Activated CD8-positive, alpha-beta memory T cell treated with anti-CD3 and anti-CD28 coated beads, Interleukin-2, amount 50 U/mL, for 4 hours (primary cell): ENCODE measurements around the gene COL6A1.

ENCODE experiments used
- DNase-seq: peaks from one replicate; pipeline ENCODE4 v3.0.0-alpha.2; 2020

Gene COL6A1

DNA sequence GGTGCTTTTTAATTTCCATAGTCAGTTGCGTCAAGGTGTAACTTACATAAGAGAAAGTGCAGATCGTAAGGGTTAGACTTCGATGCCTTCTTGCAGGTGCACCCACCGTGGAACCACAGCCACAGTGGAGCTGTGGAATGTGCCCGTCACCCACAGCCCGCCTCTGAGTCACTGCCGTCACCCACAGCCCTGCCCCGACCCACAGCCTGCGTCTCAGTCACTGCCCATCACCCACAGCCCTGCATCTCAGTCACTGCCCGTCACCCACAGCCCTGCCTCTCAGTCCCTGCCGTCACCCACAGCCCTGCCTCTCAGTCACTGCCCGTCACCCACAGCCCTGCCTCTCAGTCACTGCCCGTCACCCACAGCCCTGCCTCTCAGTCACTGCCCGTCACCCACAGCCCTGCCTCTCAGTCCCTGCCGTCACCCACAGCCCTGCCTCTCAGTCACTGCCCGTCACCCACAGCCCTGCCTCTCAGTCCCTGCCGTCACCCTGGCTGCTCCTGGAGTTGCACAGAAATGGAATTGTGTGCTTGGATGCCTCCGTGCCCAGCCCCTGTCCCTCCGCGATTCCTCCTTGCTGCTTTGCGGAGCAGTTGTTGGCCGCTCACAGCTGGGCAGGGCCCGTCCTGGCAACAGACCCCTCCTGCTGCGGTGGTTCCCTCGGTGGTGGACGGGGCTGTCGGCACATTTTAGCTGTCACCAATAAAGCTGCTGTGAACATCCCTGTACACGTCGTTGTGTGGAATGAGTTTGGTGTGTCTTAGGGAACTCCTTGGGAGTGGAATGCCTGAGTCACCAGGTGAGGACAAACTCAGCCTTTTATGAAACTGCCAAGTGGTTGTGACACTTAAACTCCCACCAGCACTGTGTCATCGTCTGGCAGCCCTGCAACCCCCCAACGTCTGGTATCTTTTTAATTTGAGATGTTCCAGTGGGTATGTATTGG is 71.4 kb downstream of the COL6A1 start:
- peak; percentile 56 for DNase-seq

DNA sequence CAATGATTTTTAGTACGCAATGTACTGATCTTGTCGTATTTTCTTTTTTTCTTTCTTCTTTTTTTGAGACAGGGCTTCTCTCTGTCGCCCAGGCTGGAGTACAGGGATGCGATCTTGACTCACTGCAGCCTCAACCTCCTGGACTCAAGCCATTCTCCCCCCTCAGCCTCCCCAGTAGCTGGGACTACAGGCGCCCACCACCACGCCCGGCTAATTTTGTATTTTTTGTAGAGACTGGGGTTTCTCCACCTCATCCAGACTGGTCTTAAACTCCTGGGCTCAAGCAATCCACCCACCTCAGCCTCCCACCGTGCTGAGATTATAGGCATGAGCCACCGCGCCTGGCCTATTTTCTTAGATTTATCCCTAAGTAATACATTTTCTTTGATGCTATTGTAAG is 72.5 kb downstream of the COL6A1 start:
- no peak for DNase-seq

DNA sequence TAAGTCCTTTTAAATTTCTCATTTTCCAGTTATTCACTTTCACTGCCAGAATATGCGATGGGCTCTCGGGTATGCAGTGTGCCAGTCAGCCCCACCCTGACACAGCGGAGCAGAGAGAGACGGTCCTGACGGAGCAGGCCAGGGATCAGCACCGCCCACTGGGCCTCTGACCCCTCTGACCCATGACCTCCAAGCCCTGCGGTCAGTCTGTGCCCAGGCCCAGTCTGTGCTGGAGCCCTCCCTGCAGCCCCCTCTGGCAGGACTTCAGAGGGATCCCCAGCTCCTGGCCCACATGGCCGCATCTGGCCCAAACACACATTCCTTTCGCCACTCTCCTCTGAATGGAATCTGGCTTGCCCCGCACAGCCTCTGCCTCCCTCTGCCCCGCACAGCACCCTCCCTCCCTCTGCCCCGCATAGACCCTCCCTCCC is 72.9 kb downstream of the COL6A1 start:
- no peak for DNase-seq
